Ascending aorta (tissue), 2 donors: ENCODE results near the gene CD72. TPM values are rescaled to one million over a fixed set of nuclear protein-coding genes. Genes with fewer than 3 reads are reported as not detected.

Experiments
- DNase-seq, 2 donors: peaks; one replicate each; pipeline ENCODE4 v3.0.0-alpha.2; 2019; ENCODE audit warnings: low spot score in 2 of 2
- H3K27ac ChIP-seq, 2 donors: fragments of 200-600 bp; sonication (generic); one replicate each; pipeline ENCODE4 v1.5.1; 2016 to 2017; ENCODE audit warnings: mild to moderate bottlenecking in 1 of 2
- H3K27me3 ChIP-seq: fragments of 200-600 bp; sonication (generic); one replicate; pipeline ENCODE4 v1.5.1; 2017
- H3K36me3 ChIP-seq, 2 donors: fragments of 200-600 bp; sonication (generic); one replicate each; pipeline ENCODE4 v1.5.1; 2016
- H3K4me1 ChIP-seq, 2 donors: fragments of 200-600 bp; sonication (generic); one replicate each; pipeline ENCODE4 v1.5.1; 2016 to 2017; ENCODE audit warnings: mild to moderate bottlenecking in 1 of 2
- H3K4me3 ChIP-seq, 2 donors: fragments of 200-600 bp; sonication (generic); one replicate each; pipeline ENCODE4 v1.5.1; 2016 to 2017; ENCODE audit warnings: mild to moderate bottlenecking in 1 of 2
- H3K9me3 ChIP-seq, 2 donors: fragments of 200-600 bp; sonication (generic); one replicate each; pipeline ENCODE4 v1.5.1; 2016
- CTCF ChIP-seq, 3 experiments: fragments of 200-600 bp in 2 of 3; fragments of 450-650 bp in 1 of 3; sonication (generic) in 2 of 3; IDR thresholded peaks; one replicate each; pipeline ENCODE4 v1.5.1; 2016 to 2019; ENCODE audit warnings: antibody characterized with exemption in 3 of 3, mild to moderate bottlenecking in 1 of 3, moderate library complexity in 1 of 3
- intact Hi-C: fragments of 100-400 bp; cut with DNase I; formaldehyde crosslinking; loops from one replicate; pipeline ENCODE4 v1.15.1; 2023
- total RNA-seq: library from RNA; depleted of rRNA; stranded (reverse); fragments of >200 nt; gene quantifications from one replicate; pipeline ENCODE4 v1.1.0, GENCODE V29; 2016

CD72 gene
- total RNA-seq, 1 donor from 2014 or later = not detected

- Histone ChIP-seq H3K9me3 (no peaks in the 10 kb centered on the region), H3K36me3 (peaks cover 23 to 28% of the 10 kb centered on the region in 2 donors), H3K4me3 (peak overlapping the region; percentile 92 to 97), H3K27ac (peak overlapping the region; percentile 70 to 95), H3K4me1 (peaks cover 14 to 21% of the 10 kb centered on the region in 2 donors), H3K27me3 (no peaks in the 10 kb centered on the region)
- intact Hi-C loops = loop anchor here (2.0 to 5.0 kb wide), 5 partner anchors 51 to 491 kb away; partner anchors contain the start of genes ATOSB, GBA2, RGP1 and TPM2
- no peak for DNase-seq
- TF ChIP-seq CTCF (IDR thresholded peaks at IDR 0.05) = no peak
Observed at GRCh38 chr9:35605351-35606137, 12.7 kb downstream of the CD72 start.

DNA sequence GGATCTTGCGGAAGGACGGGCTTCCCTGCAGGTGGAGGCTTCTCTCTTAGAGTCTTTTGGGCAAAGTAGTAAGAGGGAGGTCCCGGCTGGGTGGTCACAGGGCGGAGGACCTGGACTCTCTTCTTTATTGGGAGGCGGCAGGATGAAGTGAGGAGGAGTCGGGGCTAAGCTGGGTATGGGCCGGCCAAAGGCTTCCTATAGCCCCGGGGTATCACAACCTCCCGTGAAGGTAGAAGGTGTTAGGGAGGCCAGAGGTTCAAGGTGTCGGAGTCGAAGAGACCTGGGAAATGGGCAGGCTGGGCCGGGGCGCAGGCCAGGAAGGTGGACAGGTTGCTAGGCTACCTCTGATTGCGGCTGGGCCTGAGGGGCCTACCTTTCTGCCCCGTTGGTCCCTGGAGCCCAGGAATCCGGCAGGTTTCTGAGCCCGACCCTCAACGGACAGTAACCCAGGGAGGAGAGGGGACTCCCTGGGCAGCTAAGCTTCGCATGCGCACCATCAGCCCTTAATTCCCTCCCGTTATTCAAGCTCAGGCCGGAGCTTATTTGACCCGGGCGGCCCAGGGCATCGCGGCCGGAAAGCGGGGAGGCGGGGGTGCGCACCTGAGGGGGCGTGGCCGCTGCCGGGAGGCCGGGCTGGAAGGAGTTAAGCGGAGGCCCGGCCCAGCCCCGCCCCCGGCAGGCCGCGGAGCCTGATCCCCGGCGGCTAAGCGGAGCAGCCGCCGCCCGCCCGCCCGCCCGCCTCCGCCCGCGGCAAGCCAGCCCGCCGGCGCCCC lies 13.4 kb downstream of the CD72 start, which contains the start of gene TESK1:
Gene TESK1 (plus strand): TSS at position 685 of the 773 bp plus-strand sequence. CDS start 358 bp downstream, outside the sequence.
- intact Hi-C loops = loop anchor here (1.0 to 5.0 kb wide), 7 partner anchors 42 to 490 kb away; partner anchors contain the start of genes ATOSB, GBA2, RGP1 and TPM2

DNA sequence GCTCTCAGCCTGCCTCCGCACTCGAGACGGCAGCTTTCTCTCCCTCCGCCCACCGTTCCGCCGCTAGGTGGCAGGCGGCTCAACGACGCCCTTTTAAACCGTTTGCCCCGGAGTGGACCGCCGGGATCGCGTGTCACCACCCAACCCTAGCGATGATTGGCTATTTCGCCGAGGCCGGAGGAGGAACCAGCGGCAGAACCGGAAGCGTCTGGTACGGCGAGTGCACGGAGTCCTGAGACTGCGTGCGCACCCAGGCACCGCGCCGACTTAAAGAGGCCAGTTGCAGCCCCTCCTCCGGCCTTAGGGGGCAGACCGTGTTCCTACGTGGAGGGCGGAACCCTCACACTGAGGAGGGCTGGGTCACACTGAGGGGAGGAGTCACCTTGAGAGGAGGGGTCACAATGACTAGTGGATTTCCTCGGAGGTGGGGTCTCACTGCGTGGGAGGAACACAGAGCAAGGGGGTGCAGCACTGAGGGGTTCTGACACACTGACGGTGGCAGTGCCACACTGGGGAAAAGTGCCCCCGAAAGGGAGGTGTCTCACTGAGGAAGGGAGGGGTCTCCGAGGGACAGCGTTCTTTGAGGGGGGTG lies 14.1 kb downstream of the CD72 start:
- Histone ChIP-seq H3K4me3 (peak overlapping the region; percentile 92 to 97), H3K36me3 (peaks cover 15 to 19% of the 10 kb centered on the region in 2 donors), H3K4me1 (peaks cover 15 to 26% of the 10 kb centered on the region in 2 donors), H3K9me3 (no peaks in the 10 kb centered on the region), H3K27me3 (no peaks in the 10 kb centered on the region), H3K27ac (peak overlapping the region; percentile 93 to 95)
- TF ChIP-seq CTCF (IDR thresholded peaks at IDR 0.05) = peak; percentile 89 to 96 (median 93)
- DNase-seq = peak; percentile 98 to 100
- intact Hi-C loops = loop anchor here (1.0 to 5.0 kb wide), 7 partner anchors 40 to 489 kb away; partner anchors contain the start of genes ATOSB and TPM2

More for the DNA sequence above, 13.4 kb downstream of the CD72 start, which contains the start of gene TESK1:
- Histone ChIP-seq H3K27me3 (no peaks in the 10 kb centered on the region), H3K36me3 (peaks cover 21 to 25% of the 10 kb centered on the region in 2 donors), H3K27ac (peak within 1 kb of the TSS; percentile 93 to 95), H3K9me3 (no peaks in the 10 kb centered on the region), H3K4me3 (peak within 1 kb of the TSS; percentile 92 to 97), H3K4me1 (peaks cover 14 to 26% of the 10 kb centered on the region in 2 donors)
- peak in 1 of 2 donors; percentile 86 for DNase-seq
- TF ChIP-seq CTCF (IDR thresholded peaks at IDR 0.05) = no peak

DNA sequence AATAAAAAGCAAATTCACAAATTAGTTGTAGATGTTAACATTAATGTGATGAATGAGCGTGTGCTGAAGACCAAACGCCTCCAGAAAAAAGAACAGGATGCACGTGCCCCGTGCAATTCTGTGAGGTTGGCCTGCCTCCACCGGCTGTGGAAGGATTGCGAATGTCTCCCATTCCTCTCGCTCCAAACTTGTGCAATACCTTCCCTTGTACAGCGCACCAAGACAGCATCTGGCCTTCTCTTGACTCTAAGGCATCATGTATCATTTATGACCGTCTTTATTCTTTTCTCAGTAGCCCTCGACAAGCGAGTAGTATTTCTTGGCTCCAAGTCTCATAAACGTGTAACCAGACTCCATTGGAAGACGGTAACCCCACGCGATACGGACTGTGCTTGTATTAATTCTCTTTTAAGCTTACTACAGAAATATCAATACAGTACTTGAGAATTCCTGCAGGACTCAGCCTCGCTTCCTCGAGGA lies 14.7 kb downstream of the CD72 start:
- Histone ChIP-seq H3K36me3 (peaks cover 9 to 13% of the 10 kb centered on the region in 2 donors), H3K27me3 (no peaks in the 10 kb centered on the region), H3K4me3 (peak overlapping the region; percentile 40 to 64), H3K27ac (peak overlapping the region; percentile 90 to 93), H3K9me3 (no peaks in the 10 kb centered on the region), H3K4me1 (peaks cover 18 to 31% of the 10 kb centered on the region in 2 donors)
- TF ChIP-seq CTCF (IDR thresholded peaks at IDR 0.05) = no peak
- intact Hi-C loops = loop anchor here (1.0 to 5.0 kb wide), 2 partner anchors 39 to 124 kb away; no protein-coding TSS in a partner anchor
- DNase-seq = peak in 1 of 2 donors; percentile 88
